WTC11 (cell line): Measurements from ENCODE around the gene ZNF568. TPM values are rescaled to one million over a fixed set of nuclear protein-coding genes. Genes with fewer than 3 reads are reported as not detected.

ENCODE experiments used
- ATAC-seq: fragments of 200-7000 bp; cut with Tn5 transposase; 2 replicates; pipeline ENCODE4 v1.10.0; 2021; ENCODE audit warnings: mild to moderate bottlenecking, moderate library complexity
- CTCF ChIA-PET: fragments of 300-600 bp; sonication (Branson Sonifier 250); formaldehyde crosslinking; loops from one replicate; lab custom pipeline; 2021; ENCODE audit warnings: antibody characterized with exemption; lab: Charles Lee
- POLR2A ChIA-PET: fragments of 350-600 bp; sonication (Branson Sonifier 250); formaldehyde crosslinking; loops from one replicate; lab custom pipeline; 2021; ENCODE audit warnings: antibody characterized with exemption; lab: Charles Lee
- DNase-seq: peaks from one replicate; pipeline ENCODE4 v3.0.0; 2021; ENCODE audit warnings: low spot score
- H3K27ac Mint-ChIP-seq: 2 replicates; pipeline ENCODE4 v1.8.0; 2021; ENCODE audit warnings: mixed read lengths
- H3K27me3 Mint-ChIP-seq: 2 replicates; pipeline ENCODE4 v1.8.0; 2021; ENCODE audit warnings: low read depth, mild to moderate bottlenecking, moderate library complexity, mixed read lengths
- H3K36me3 Mint-ChIP-seq: 2 replicates; pipeline ENCODE4 v1.8.0; 2021; ENCODE audit warnings: mixed read lengths
- H3K4me1 Mint-ChIP-seq: 2 replicates; pipeline ENCODE4 v1.8.0; 2022; ENCODE audit warnings: mixed read lengths
- H3K4me3 Mint-ChIP-seq: 2 replicates; pipeline ENCODE4 v1.8.0; 2021; ENCODE audit warnings: mild to moderate bottlenecking, moderate library complexity, mixed read lengths
- H3K9me3 Mint-ChIP-seq: 2 replicates; pipeline ENCODE4 v1.8.0; 2021; ENCODE audit warnings: mixed read lengths
- ARID4B ChIP-seq: sonication (generic); formaldehyde crosslinking; IDR thresholded peaks from 2 replicates; pipeline ENCODE4 v1.8.0; 2023; ENCODE audit warnings: missing genetic modification reagents, mild to moderate bottlenecking, borderline replicate concordance
- E2F5 ChIP-seq: sonication (generic); formaldehyde crosslinking; IDR thresholded peaks from 2 replicates; pipeline ENCODE4 v1.8.1; 2022; ENCODE audit warnings: mild to moderate bottlenecking, moderate library complexity, missing genetic modification reagents
- EMX1 ChIP-seq: fragments of 250-450 bp; sonication (Bioruptor Pico); IDR thresholded peaks from 2 replicates; pipeline ENCODE4 v1.8.0; 2021; ENCODE audit warnings: mild to moderate bottlenecking
- FOXP1 ChIP-seq: sonication (generic); formaldehyde crosslinking; IDR thresholded peaks from 2 replicates; pipeline ENCODE4 v1.8.0; 2022; ENCODE audit warnings: missing genetic modification reagents, mild to moderate bottlenecking, moderate library complexity, borderline replicate concordance
- FOXP4 ChIP-seq: sonication (generic); formaldehyde crosslinking; IDR thresholded peaks from 2 replicates; pipeline ENCODE4 v1.8.0; 2022; ENCODE audit warnings: mild to moderate bottlenecking, missing genetic modification reagents
- HMGA2 ChIP-seq: fragments of 250-450 bp; sonication (Bioruptor Pico); IDR thresholded peaks from 2 replicates; pipeline ENCODE4 v1.4.0; 2021; ENCODE audit warnings: mild to moderate bottlenecking, moderate library complexity
- JUN ChIP-seq: sonication (generic); formaldehyde crosslinking; IDR thresholded peaks from 2 replicates; pipeline ENCODE4 v1.8.0; 2023; ENCODE audit warnings: mild to moderate bottlenecking, missing genetic modification reagents
- NFATC4 ChIP-seq: fragments of 250-450 bp; sonication (Bioruptor Pico); IDR thresholded peaks from 2 replicates; pipeline ENCODE4 v1.9.0; 2021; ENCODE audit warnings: mild to moderate bottlenecking
- RORB ChIP-seq: fragments of 250-450 bp; sonication (Bioruptor Pico); IDR thresholded peaks from 2 replicates; pipeline ENCODE4 v1.9.0; 2021; ENCODE audit warnings: mild to moderate bottlenecking
- SMAD3 ChIP-seq: sonication (generic); formaldehyde crosslinking; IDR thresholded peaks from 2 replicates; pipeline ENCODE4 v1.8.0; 2022; ENCODE audit warnings: missing genetic modification reagents, mild to moderate bottlenecking, borderline replicate concordance
- STAT6 ChIP-seq: sonication (generic); formaldehyde crosslinking; conservative IDR thresholded peaks from 2 replicates; pipeline ENCODE4 v1.8.1; 2023; ENCODE audit warnings: mild to moderate bottlenecking, low read depth, missing genetic modification reagents, moderate library complexity
- TCF7 ChIP-seq: sonication (generic); formaldehyde crosslinking; IDR thresholded peaks from 2 replicates; pipeline ENCODE4 v1.8.0; 2022; ENCODE audit warnings: mild to moderate bottlenecking, low read depth, missing genetic modification reagents, moderate library complexity
- USF1 ChIP-seq: sonication (generic); formaldehyde crosslinking; IDR thresholded peaks from 2 replicates; pipeline ENCODE4 v1.8.0; 2022; ENCODE audit warnings: mild to moderate bottlenecking, missing genetic modification reagents
- ZBTB21 ChIP-seq: sonication (generic); formaldehyde crosslinking; IDR thresholded peaks from 2 replicates; pipeline ENCODE4 v1.8.1; 2023; ENCODE audit warnings: mild to moderate bottlenecking, missing genetic modification reagents, borderline replicate concordance
- ZBTB43 ChIP-seq: sonication (generic); formaldehyde crosslinking; IDR thresholded peaks from 2 replicates; pipeline ENCODE4 v1.8.1; 2023; ENCODE audit warnings: mild to moderate bottlenecking, missing genetic modification reagents
- ZNF232 ChIP-seq: sonication (generic); formaldehyde crosslinking; IDR thresholded peaks from 2 replicates; pipeline ENCODE4 v1.8.0; 2022; ENCODE audit warnings: mild to moderate bottlenecking, missing genetic modification reagents
- ZNF532 ChIP-seq: fragments of 250-450 bp; sonication (Bioruptor Pico); IDR thresholded peaks from 2 replicates; pipeline ENCODE4 v1.9.0; 2021; ENCODE audit warnings: mild to moderate bottlenecking, borderline replicate concordance
- ZNF671 ChIP-seq: fragments of 250-450 bp; sonication (Bioruptor Pico); IDR thresholded peaks from 2 replicates; pipeline ENCODE4 v1.8.0; 2021; ENCODE audit warnings: mild to moderate bottlenecking
- total RNA-seq: library from RNA; stranded (reverse); gene quantifications from 3 replicates; pipeline ENCODE4 v1.2.3, GENCODE V29; 2021

ZNF568 gene
- total RNA-seq, 1 experiment from 2014 or later = 10.5 TPM

GRCh38 chr19:36931684-36932083 lies 15.6 kb downstream of the ZNF568 start:
- ATAC-seq (no peak), DNase-seq (no peak)
- TF ChIP-seq RORB (no peak), ZNF671 (CRISPR knock-in tag) (no peak), E2F5 (CRISPR knock-in tag) (no peak), HMGA2 (CRISPR knock-in tag) (no peak), ZBTB21 (no peak), FOXP4 (CRISPR knock-in tag) (no peak), JUN (CRISPR knock-in tag) (no peak), FOXP1 (CRISPR knock-in tag) (no peak), STAT6 (CRISPR knock-in tag) (no peak), NFATC4 (CRISPR knock-in tag) (no peak), ZBTB43 (CRISPR knock-in tag) (no peak), TCF7 (CRISPR knock-in tag) (no peak), ARID4B (CRISPR knock-in tag) (no peak), USF1 (CRISPR knock-in tag) (no peak), EMX1 (CRISPR knock-in tag) (no peak), ZNF532 (no peak), SMAD3 (CRISPR knock-in tag) (no peak), ZNF232 (CRISPR knock-in tag) (no peak)
- Mint-ChIP-seq H3K9me3 (peaks cover 23% of the 10 kb centered on the region), H3K4me1 (no peaks in the 10 kb centered on the region), H3K27me3 (no peaks in the 10 kb centered on the region), H3K4me3 (no peak overlapping the region), H3K27ac (no peak overlapping the region), H3K36me3 (peaks cover 22% of the 10 kb centered on the region)
- ChIA-PET CTCF (no interaction called here), POLR2A (no interaction called here)
